SK-N-SH (cell line): ENCODE data around the gene RARB. TPM values are rescaled to one million over a fixed set of nuclear protein-coding genes. Genes with fewer than 3 reads are reported as not detected.

Source experiments
- CTCF ChIA-PET: fragments of 300-600, 350-600 bp; formaldehyde crosslinking; extraction: SDS; loops from one replicate; lab custom pipeline; 2021; lab: Yijun Ruan, JAX
- POLR2A ChIA-PET: fragments of 350-600 bp; sonication (Branson Sonifier 250); formaldehyde crosslinking; extraction: SDS; loops from one replicate; lab custom pipeline; 2020; ENCODE audit warnings: antibody characterized with exemption, inconsistent platforms; lab: Yijun Ruan, JAX
- DNase-seq: peaks from one replicate; pipeline ENCODE4 v3.0.0; 2012
- H2AFZ ChIP-seq: fragments of 200-600 bp; sonication (generic); 2 replicates; pipeline ENCODE4 v1.8.1; 2016; ENCODE audit warnings: antibody characterized with exemption, mild to moderate bottlenecking, low read depth
- H3F3A ChIP-seq: fragments of 200-600 bp; sonication (generic); replicated peaks from 2 replicates; pipeline ENCODE3; 2016; ENCODE audit warnings: antibody characterized with exemption, mild to moderate bottlenecking; ENCODE audit not compliant: insufficient read depth
- H3K27ac ChIP-seq, 2 experiments: fragments of 200-500 bp in 1 of 2; fragments of 200-600 bp in 1 of 2; sonication (Bioruptor generic) in 1 of 2; sonication (generic), shearing (Covaris generic) in 1 of 2; 2 replicates each; pipeline versions ENCODE4 v1.5.1 to v1.6.1; 2014 to 2016; ENCODE audit warnings: low read depth in 2 of 2, inconsistent platforms in 1 of 2, low read length in 1 of 2, mild to moderate bottlenecking in 1 of 2, mixed read lengths in 1 of 2
- H3K27me3 ChIP-seq: fragments of 200-600 bp; sonication (generic), shearing (Covaris generic); 2 replicates; pipeline ENCODE4 v1.6.1; 2016; ENCODE audit warnings: mixed run types; ENCODE audit not compliant: insufficient read depth
- H3K36me3 ChIP-seq, 2 experiments: fragments of 200-500 bp in 1 of 2; fragments of 200-600 bp in 1 of 2; sonication (Bioruptor generic) in 1 of 2; sonication (generic) in 1 of 2; replicated peaks in 1 of 2; 2 replicates each; pipeline versions ENCODE3 to v1.5.1; 2014 to 2016; ENCODE audit warnings: low read length in 1 of 2, mild to moderate bottlenecking in 1 of 2; ENCODE audit not compliant: insufficient read depth in 2 of 2, control insufficient read depth in 1 of 2
- H3K4me1 ChIP-seq, 2 experiments: fragments of 200-500 bp in 1 of 2; fragments of 200-600 bp in 1 of 2; sonication (Bioruptor generic) in 1 of 2; sonication (generic), shearing (Covaris generic) in 1 of 2; 2 replicates each; pipeline versions ENCODE4 v1.5.1 to v1.6.1; 2014 to 2016; ENCODE audit warnings: low read depth in 1 of 2, low read length in 1 of 2, mixed run types in 1 of 2; ENCODE audit not compliant: insufficient read depth in 2 of 2, control insufficient read depth in 1 of 2
- H3K4me2 ChIP-seq: fragments of 200-600 bp; sonication (generic), shearing (Covaris generic); 2 replicates; pipeline ENCODE4 v1.6.1; 2017; ENCODE audit warnings: mixed run types
- H3K4me3 ChIP-seq, 2 experiments: fragments of 200-500 bp in 1 of 2; fragments of 200-600 bp in 1 of 2; sonication (Bioruptor generic) in 1 of 2; sonication (generic), shearing (Covaris generic) in 1 of 2; 2 replicates each; pipeline versions ENCODE4 v1.5.1 to v1.8.1; 2014 to 2016; ENCODE audit warnings: low read depth in 2 of 2, inconsistent platforms in 1 of 2, low read length in 1 of 2, mild to moderate bottlenecking in 1 of 2, mixed read lengths in 1 of 2, moderate library complexity in 1 of 2
- H3K79me2 ChIP-seq: fragments of 200-600 bp; sonication (generic); 2 replicates; pipeline ENCODE4 v1.8.1; 2017; ENCODE audit warnings: mild to moderate bottlenecking; ENCODE audit not compliant: insufficient read depth
- H3K9ac ChIP-seq: fragments of 200-600 bp; sonication (generic); 2 replicates; pipeline ENCODE4 v1.6.1; 2017; ENCODE audit warnings: mixed run types
- H3K9me2 ChIP-seq: fragments of 200-600 bp; sonication (generic); 2 replicates; pipeline ENCODE4 v1.6.1; 2017; ENCODE audit warnings: mixed run types
- H3K9me3 ChIP-seq: fragments of 200-600 bp; sonication (generic); 2 replicates; pipeline ENCODE4 v1.6.1; 2017; ENCODE audit warnings: mixed run types, mild to moderate bottlenecking, moderate library complexity
- H4K20me1 ChIP-seq: fragments of 200-600 bp; sonication (generic); 2 replicates; pipeline ENCODE4 v1.6.1; 2017; ENCODE audit warnings: mild to moderate bottlenecking, mixed run types; ENCODE audit not compliant: insufficient read depth
- CHD2 ChIP-seq: fragments of 150-350 bp; IDR thresholded peaks from 2 replicates; pipeline ENCODE4 v1.6.1; 2018; ENCODE audit warnings: low read length; ENCODE audit not compliant: partially characterized antibody
- FOSL2 ChIP-seq: IDR thresholded peaks from 2 replicates; pipeline ENCODE4 v1.4.0; 2012; ENCODE audit warnings: low read depth, mild to moderate bottlenecking, moderate library complexity, borderline replicate concordance
- GATA2 ChIP-seq: sonication (generic); formaldehyde crosslinking; IDR thresholded peaks from 2 replicates; pipeline ENCODE4 v1.5.0; 2020; ENCODE audit warnings: mild to moderate bottlenecking, missing genetic modification reagents
- JUND ChIP-seq: IDR thresholded peaks from 2 replicates; pipeline ENCODE4 v1.4.0; 2012
- MEF2A ChIP-seq: IDR thresholded peaks from 2 replicates; pipeline ENCODE4 v1.4.0; 2012; ENCODE audit warnings: low read depth, borderline replicate concordance
- POLR2AphosphoS5 ChIP-seq: IDR thresholded peaks from 2 replicates; pipeline ENCODE4 v1.6.1; 2012; ENCODE audit warnings: low read depth, low read length
- RFX5 ChIP-seq: IDR thresholded peaks from 2 replicates; pipeline ENCODE4 v1.6.1; 2012; ENCODE audit warnings: mild to moderate bottlenecking, improper control_type of control experiment, low read length
- TAF1 ChIP-seq: IDR thresholded peaks from 2 replicates; pipeline ENCODE4 v1.6.1; 2012; ENCODE audit warnings: low read depth, mild to moderate bottlenecking, low read length, moderate library complexity, borderline replicate concordance
- TCF12 ChIP-seq: IDR thresholded peaks from 2 replicates; pipeline ENCODE4 v1.4.0; 2012
- TEAD4 ChIP-seq: IDR thresholded peaks from 2 replicates; pipeline ENCODE4 v1.4.0; 2012; ENCODE audit warnings: mild to moderate bottlenecking, borderline replicate concordance; ENCODE audit not compliant: insufficient read depth
- WGBS: methylation state at CpG from one replicate; pipeline ENCODE4 v1.1.6; 2017; ENCODE audit warnings: low lambda C conversion rate; 5-methylcytosine and 5-hydroxymethylcytosine counted together
- polyA plus RNA-seq, 3 experiments: library from polyadenylated mRNA; depleted of rRNA; stranded (reverse); fragments of >200 nt; gene quantifications; 2 replicates each; pipeline ENCODE4 v1.2.3, GENCODE V29; 2012
- TF ChIP-seq, protein P1 (sequence below): IDR thresholded peaks from 2 replicates; pipeline ENCODE4 v1.6.1; 2012; ENCODE audit warnings: mild to moderate bottlenecking, low read depth, low read length, moderate library complexity
- TF ChIP-seq, protein P2 (sequence below): fragments of 150-350 bp; IDR thresholded peaks from 2 replicates; pipeline ENCODE4 v1.6.1; 2016; ENCODE audit warnings: mild to moderate bottlenecking, low read depth, low read length

Gene RARB
- polyA plus RNA-seq, 1 of the 3 experiments (the other 2 are of a cell fraction) = 10.7 TPM

- POLR2A ChIA-PET = no interaction called here
- CTCF ChIA-PET = no interaction called here
- 64% methylated on average over 7 of the region's 7 CpGs for WGBS
- H3K9me2 ChIP-seq = no peaks in the 10 kb centered on the region
- peaks cover 45% of the 10 kb centered on the region for H3F3A ChIP-seq
- no peak overlapping the region for H2AFZ ChIP-seq
- 0 out of 2 replicates have a peak overlapping the region, but pooled peaks have one; percentile 21 for H3K9ac ChIP-seq
- TF ChIP-seq MEF2A (no peak), RFX5 (no peak)
- H3K4me3 ChIP-seq = no peak overlapping the region
- H3K4me2 ChIP-seq = peak overlapping the region; percentile 49; the same call in 1 of the 2 replicates
- no peaks in the 10 kb centered on the region for H3K27me3 ChIP-seq
- peak overlapping the region; percentile 90 to 99 for H3K27ac ChIP-seq
- H4K20me1 ChIP-seq = no peaks in the 10 kb centered on the region
- peaks cover 68% of the 10 kb centered on the region for H3K79me2 ChIP-seq
- H3K9me3 ChIP-seq = no peaks in the 10 kb centered on the region
- peaks cover 53 to 69% of the 10 kb centered on the region in 2 experiments for H3K4me1 ChIP-seq
- DNase-seq = no peak
- H3K36me3 ChIP-seq = peaks cover 0 to 3% of the 10 kb centered on the region in 2 experiments
Measured at GRCh38 chr3:25456723-25457670, 28.9 kb downstream of the RARB start.

- H3K4me2 ChIP-seq = peak overlapping the region; percentile 49
- WGBS = 57% methylated on average over 7 of the region's 7 CpGs
- no peak overlapping the region for H2AFZ ChIP-seq
- no peak overlapping the region for H3K4me3 ChIP-seq
- H3K9ac ChIP-seq = peak overlapping the region; percentile 20; the same call in 1 of the 2 replicates
- H3K27ac ChIP-seq = peak overlapping the region; percentile 90 to 99
- no peaks in the 10 kb centered on the region for H3K27me3 ChIP-seq
- no peaks in the 10 kb centered on the region for H4K20me1 ChIP-seq
- CTCF ChIA-PET = interaction anchor here (1.0 to 1.3 kb wide), 2 partner anchors 10 to 16 kb away, joined by 3 read pairs; no protein-coding TSS in a partner anchor
- H3K4me1 ChIP-seq = peaks cover 55 to 69% of the 10 kb centered on the region in 2 experiments
- TF ChIP-seq TEAD4 (0 out of 2 replicates have a peak, but pooled peaks have one; percentile 15), JUND (peak; percentile 39; the same call in 1 of the 2 replicates), TCF12 (peak; percentile 3; the same call in 1 of the 2 replicates), CHD2 (no peak), FOSL2 (peak; percentile 46; the same call in 1 of the 2 replicates)
- TF ChIP-seq, all 33 proteins: peak for 4
- Histone ChIP-seq H3F3A (peaks cover 45% of the 10 kb centered on the region), H3K9me3 (no peaks in the 10 kb centered on the region), H3K79me2 (peaks cover 64% of the 10 kb centered on the region), H3K9me2 (no peaks in the 10 kb centered on the region), H3K36me3 (peaks cover 0 to 8% of the 10 kb centered on the region in 2 experiments)
- POLR2A ChIA-PET = no interaction called here
- DNase-seq = no peak
Measured at GRCh38 chr3:25457671-25458419, 29.8 kb downstream of the RARB start.

- 20% methylated on average over 2 of the region's 2 CpGs for WGBS
- TF ChIP-seq TCF12 = peak; percentile 33
- TF ChIP-seq, protein P1, sequence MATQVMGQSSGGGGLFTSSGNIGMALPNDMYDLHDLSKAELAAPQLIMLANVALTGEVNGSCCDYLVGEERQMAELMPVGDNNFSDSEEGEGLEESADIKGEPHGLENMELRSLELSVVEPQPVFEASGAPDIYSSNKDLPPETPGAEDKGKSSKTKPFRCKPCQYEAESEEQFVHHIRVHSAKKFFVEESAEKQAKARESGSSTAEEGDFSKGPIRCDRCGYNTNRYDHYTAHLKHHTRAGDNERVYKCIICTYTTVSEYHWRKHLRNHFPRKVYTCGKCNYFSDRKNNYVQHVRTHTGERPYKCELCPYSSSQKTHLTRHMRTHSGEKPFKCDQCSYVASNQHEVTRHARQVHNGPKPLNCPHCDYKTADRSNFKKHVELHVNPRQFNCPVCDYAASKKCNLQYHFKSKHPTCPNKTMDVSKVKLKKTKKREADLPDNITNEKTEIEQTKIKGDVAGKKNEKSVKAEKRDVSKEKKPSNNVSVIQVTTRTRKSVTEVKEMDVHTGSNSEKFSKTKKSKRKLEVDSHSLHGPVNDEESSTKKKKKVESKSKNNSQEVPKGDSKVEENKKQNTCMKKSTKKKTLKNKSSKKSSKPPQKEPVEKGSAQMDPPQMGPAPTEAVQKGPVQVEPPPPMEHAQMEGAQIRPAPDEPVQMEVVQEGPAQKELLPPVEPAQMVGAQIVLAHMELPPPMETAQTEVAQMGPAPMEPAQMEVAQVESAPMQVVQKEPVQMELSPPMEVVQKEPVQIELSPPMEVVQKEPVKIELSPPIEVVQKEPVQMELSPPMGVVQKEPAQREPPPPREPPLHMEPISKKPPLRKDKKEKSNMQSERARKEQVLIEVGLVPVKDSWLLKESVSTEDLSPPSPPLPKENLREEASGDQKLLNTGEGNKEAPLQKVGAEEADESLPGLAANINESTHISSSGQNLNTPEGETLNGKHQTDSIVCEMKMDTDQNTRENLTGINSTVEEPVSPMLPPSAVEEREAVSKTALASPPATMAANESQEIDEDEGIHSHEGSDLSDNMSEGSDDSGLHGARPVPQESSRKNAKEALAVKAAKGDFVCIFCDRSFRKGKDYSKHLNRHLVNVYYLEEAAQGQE = no peak
- TF ChIP-seq MEF2A = no peak
- TF ChIP-seq, protein P2, sequence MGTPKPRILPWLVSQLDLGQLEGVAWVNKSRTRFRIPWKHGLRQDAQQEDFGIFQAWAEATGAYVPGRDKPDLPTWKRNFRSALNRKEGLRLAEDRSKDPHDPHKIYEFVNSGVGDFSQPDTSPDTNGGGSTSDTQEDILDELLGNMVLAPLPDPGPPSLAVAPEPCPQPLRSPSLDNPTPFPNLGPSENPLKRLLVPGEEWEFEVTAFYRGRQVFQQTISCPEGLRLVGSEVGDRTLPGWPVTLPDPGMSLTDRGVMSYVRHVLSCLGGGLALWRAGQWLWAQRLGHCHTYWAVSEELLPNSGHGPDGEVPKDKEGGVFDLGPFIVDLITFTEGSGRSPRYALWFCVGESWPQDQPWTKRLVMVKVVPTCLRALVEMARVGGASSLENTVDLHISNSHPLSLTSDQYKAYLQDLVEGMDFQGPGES = no peak
- TF ChIP-seq GATA2 = peak; percentile 94
- no peak for TF ChIP-seq TAF1
- TF ChIP-seq CHD2 = peak; percentile 62
- 0 out of 2 replicates have a peak, but pooled peaks have one; percentile 15 for TF ChIP-seq JUND
- 0 out of 2 replicates have a peak, but pooled peaks have one; percentile 27 for TF ChIP-seq POLR2AphosphoS5
Measured at GRCh38 chr3:25458420-25458814, 30.4 kb downstream of the RARB start.

More at GRCh38 chr3:25458420-25458814, 30.4 kb downstream of the RARB start:
- peaks cover 45% of the 10 kb centered on the region for H3F3A ChIP-seq
- no peak overlapping the region for H2AFZ ChIP-seq
- peak overlapping the region; percentile 90 to 99 for H3K27ac ChIP-seq
- H3K9me2 ChIP-seq = no peaks in the 10 kb centered on the region
- no peaks in the 10 kb centered on the region for H3K27me3 ChIP-seq
- H3K4me1 ChIP-seq = peaks cover 51 to 67% of the 10 kb centered on the region in 2 experiments
- peaks cover 62% of the 10 kb centered on the region for H3K79me2 ChIP-seq
- H3K4me3 ChIP-seq = no peak overlapping the region
- peaks cover 0 to 8% of the 10 kb centered on the region in 2 experiments for H3K36me3 ChIP-seq
- H4K20me1 ChIP-seq = no peaks in the 10 kb centered on the region
- H3K4me2 ChIP-seq = peak overlapping the region; percentile 49
- H3K9me3 ChIP-seq = no peaks in the 10 kb centered on the region
- peak; percentile 19 for DNase-seq
- peak overlapping the region; percentile 20; the same call in 1 of the 2 replicates for H3K9ac ChIP-seq
- POLR2A ChIA-PET = no interaction called here
- CTCF ChIA-PET = interaction anchor here (1.0 to 1.3 kb wide), 2 partner anchors 11 to 16 kb away, joined by 3 read pairs; no protein-coding TSS in a partner anchor
